ENCODE results near the gene ZMIZ1. TPM values are rescaled to one million over a fixed set of nuclear protein-coding genes. Genes with fewer than 3 reads are reported as not detected.

Gene ZMIZ1
- total RNA-seq, 1 experiment from 2014 or later = 11.5 TPM

- 0 out of 2 replicates have a peak, but pooled peaks cover 4% of the 10 kb centered on the region for H3K27me3 ChIP-seq
- DNase-seq = no peak
- no peak overlapping the region for H3K4me3 ChIP-seq
- H3K36me3 ChIP-seq = no peaks in the 10 kb centered on the region
- no peaks in the 10 kb centered on the region for H3K9me3 ChIP-seq (replicated peaks)
- H3K27ac ChIP-seq = no peak overlapping the region
- no peaks in the 10 kb centered on the region for H3K4me1 ChIP-seq
Measured at GRCh38 chr10:79045566-79046175, 23.1 kb upstream of the ZMIZ1 start.

- H3K36me3 ChIP-seq = no peaks in the 10 kb centered on the region
Measured at GRCh38 chr10:79046326-79046725, 22.4 kb upstream of the ZMIZ1 start.

GRCh38 chr10:79046741-79047583 lies 21.8 kb upstream of the ZMIZ1 start:
- Histone ChIP-seq H3K27ac (no peak overlapping the region), H3K36me3 (no peaks in the 10 kb centered on the region), H3K27me3 (0 out of 2 replicates have a peak, but pooled peaks cover 4% of the 10 kb centered on the region), H3K4me1 (no peaks in the 10 kb centered on the region), H3K4me3 (no peak overlapping the region), H3K9me3 (replicated peaks) (no peaks in the 10 kb centered on the region)
- no peak for DNase-seq

More at GRCh38 chr10:79046326-79046725, 22.4 kb upstream of the ZMIZ1 start:
- no peaks in the 10 kb centered on the region for H3K9me3 ChIP-seq (replicated peaks)
- H3K4me1 ChIP-seq = no peaks in the 10 kb centered on the region
- no peak overlapping the region for H3K27ac ChIP-seq
- H3K27me3 ChIP-seq = 0 out of 2 replicates have a peak, but pooled peaks cover 4% of the 10 kb centered on the region
- H3K4me3 ChIP-seq = no peak overlapping the region
- no peak for DNase-seq

GRCh38 chr10:79047584-79047874 lies 21.2 kb upstream of the ZMIZ1 start:
- H3K27me3 ChIP-seq = 0 out of 2 replicates have a peak, but pooled peaks cover 4% of the 10 kb centered on the region
- no peak overlapping the region for H3K27ac ChIP-seq
- no peaks in the 10 kb centered on the region for H3K9me3 ChIP-seq (replicated peaks)
- DNase-seq = no peak
- no peaks in the 10 kb centered on the region for H3K4me1 ChIP-seq
- no peaks in the 10 kb centered on the region for H3K36me3 ChIP-seq
- H3K4me3 ChIP-seq = no peak overlapping the region

GRCh38 chr10:79047875-79048638 lies 20.7 kb upstream of the ZMIZ1 start:
- no peaks in the 10 kb centered on the region for H3K36me3 ChIP-seq
- H3K27me3 ChIP-seq = 0 out of 2 replicates have a peak, but pooled peaks cover 6% of the 10 kb centered on the region
- no peaks in the 10 kb centered on the region for H3K9me3 ChIP-seq (replicated peaks)
- no peak overlapping the region for H3K4me3 ChIP-seq
- no peak for DNase-seq
- H3K4me1 ChIP-seq = no peaks in the 10 kb centered on the region
- H3K27ac ChIP-seq = no peak overlapping the region

DNA sequence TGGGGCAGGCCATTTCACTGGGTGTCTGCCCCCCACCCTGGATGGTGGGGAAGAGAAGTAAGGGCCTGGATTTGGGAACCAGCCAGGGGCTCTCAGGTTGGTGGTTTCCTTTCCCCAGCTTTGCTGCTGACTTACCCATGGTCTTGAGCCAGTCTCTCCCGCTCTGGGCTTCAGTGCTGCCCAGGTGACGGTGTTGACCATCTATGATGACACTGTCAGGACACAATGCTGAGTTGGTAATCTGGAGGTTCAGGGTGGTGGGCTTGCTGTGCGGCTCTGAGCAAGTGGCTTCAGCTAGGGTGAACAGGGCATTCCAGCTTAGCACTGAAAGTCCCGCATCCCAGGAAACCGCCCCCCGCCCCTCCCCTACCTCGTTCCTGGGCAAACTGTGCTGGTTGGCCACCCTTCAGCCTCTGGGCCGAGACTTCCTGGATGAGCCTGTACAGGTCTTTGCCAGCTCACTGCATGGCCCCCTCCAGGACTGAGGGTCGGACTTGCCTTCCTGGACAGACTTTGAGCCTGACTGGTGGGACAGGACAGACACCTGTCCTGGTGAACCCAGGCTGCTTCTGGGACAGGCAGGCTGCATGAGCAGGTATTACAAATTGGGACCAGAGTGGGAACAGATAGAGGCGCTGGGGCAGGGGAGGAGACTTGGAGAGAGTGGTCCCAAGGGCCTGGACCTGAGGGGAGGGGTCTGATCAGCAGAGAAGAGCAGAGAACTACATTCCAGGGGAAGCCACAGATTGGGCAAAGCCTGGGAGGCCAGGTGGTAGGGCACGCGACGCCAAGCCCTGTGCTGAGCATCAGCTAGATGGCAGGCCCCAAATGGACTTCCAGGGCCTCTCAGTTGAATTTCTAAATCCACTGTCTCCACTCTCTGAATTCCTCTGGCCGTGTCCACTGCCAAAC lies 19.9 kb upstream of the ZMIZ1 start:
- no peaks in the 10 kb centered on the region for H3K4me1 ChIP-seq
- no peak for DNase-seq

GRCh38 chr10:79049931-79050895 lies 18.6 kb upstream of the ZMIZ1 start:
- DNase-seq = no peak
- Histone ChIP-seq H3K4me1 (no peaks in the 10 kb centered on the region), H3K4me3 (no peak overlapping the region), H3K36me3 (no peaks in the 10 kb centered on the region), H3K27ac (no peak overlapping the region), H3K9me3 (replicated peaks) (no peaks in the 10 kb centered on the region), H3K27me3 (0 out of 2 replicates have a peak, but pooled peaks cover 6% of the 10 kb centered on the region)

More for the DNA sequence above, 19.9 kb upstream of the ZMIZ1 start:
- Histone ChIP-seq H3K36me3 (no peaks in the 10 kb centered on the region), H3K4me3 (no peak overlapping the region), H3K27ac (no peak overlapping the region), H3K27me3 (0 out of 2 replicates have a peak, but pooled peaks cover 6% of the 10 kb centered on the region), H3K9me3 (replicated peaks) (no peaks in the 10 kb centered on the region)

- H3K9me3 ChIP-seq (replicated peaks) = no peaks in the 10 kb centered on the region
- no peak for DNase-seq
- H3K4me3 ChIP-seq = no peak overlapping the region
- no peaks in the 10 kb centered on the region for H3K36me3 ChIP-seq
- H3K4me1 ChIP-seq = no peaks in the 10 kb centered on the region
- H3K27ac ChIP-seq = no peak overlapping the region
- H3K27me3 ChIP-seq = 0 out of 2 replicates have a peak, but pooled peaks cover 6% of the 10 kb centered on the region
Measured at GRCh38 chr10:79050896-79051555, 17.7 kb upstream of the ZMIZ1 start.

DNA sequence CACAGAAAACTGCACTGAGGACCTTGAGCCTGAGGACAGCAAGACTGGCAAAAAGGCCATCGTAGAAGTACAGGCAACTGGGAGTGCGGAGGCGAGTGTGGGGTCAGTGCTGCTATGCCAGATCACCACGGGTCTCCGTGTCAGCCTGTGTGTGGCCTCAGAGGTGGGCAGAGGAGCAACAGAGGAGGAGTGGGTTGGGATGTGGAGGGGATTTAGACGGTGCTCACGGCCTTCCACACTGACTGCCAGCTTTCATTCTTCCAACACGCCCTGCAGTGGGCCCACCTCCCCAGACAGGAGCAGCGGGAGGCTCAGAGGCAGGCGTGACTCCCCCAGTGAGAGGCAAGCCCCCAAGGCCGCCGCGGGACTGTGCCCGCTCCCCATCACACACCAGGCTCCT lies 17.0 kb upstream of the ZMIZ1 start:
- H3K4me3 ChIP-seq = no peak overlapping the region
- 0 out of 2 replicates have a peak, but pooled peaks cover 3% of the 10 kb centered on the region for H3K27me3 ChIP-seq
- no peaks in the 10 kb centered on the region for H3K36me3 ChIP-seq
- H3K27ac ChIP-seq = no peak overlapping the region
- no peaks in the 10 kb centered on the region for H3K9me3 ChIP-seq (replicated peaks)
- DNase-seq = no peak
- no peaks in the 10 kb centered on the region for H3K4me1 ChIP-seq

GRCh38 chr10:79052291-79053080 lies 16.3 kb upstream of the ZMIZ1 start:
- Histone ChIP-seq H3K9me3 (replicated peaks) (no peaks in the 10 kb centered on the region), H3K27me3 (0 out of 2 replicates have a peak, but pooled peaks cover 2% of the 10 kb centered on the region), H3K27ac (no peak overlapping the region), H3K4me3 (no peak overlapping the region), H3K4me1 (no peaks in the 10 kb centered on the region), H3K36me3 (no peaks in the 10 kb centered on the region)
- peak in 1 of 2 experiments; percentile 37 for DNase-seq

DNA sequence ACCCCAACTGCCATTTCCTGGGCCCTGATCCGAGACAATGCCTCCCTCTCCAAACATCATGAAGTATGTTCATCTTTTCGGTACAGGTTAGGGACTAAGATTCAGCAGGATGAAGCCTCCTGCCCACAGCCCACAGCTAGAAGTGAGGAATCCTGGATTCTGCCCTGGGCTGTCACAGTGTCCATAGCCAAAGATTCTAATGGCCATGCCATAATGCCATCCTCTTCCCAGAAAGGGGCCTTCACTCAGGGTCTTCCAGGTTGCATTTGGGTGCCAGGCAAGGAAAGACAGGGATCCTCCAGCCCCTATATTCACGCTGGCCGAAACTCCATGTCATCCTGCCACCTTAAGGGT lies 15.7 kb upstream of the ZMIZ1 start:
- Histone ChIP-seq H3K4me1 (no peaks in the 10 kb centered on the region), H3K27ac (no peak overlapping the region), H3K9me3 (replicated peaks) (no peaks in the 10 kb centered on the region), H3K27me3 (0 out of 2 replicates have a peak, but pooled peaks cover 2% of the 10 kb centered on the region), H3K36me3 (no peaks in the 10 kb centered on the region), H3K4me3 (no peak overlapping the region)
- DNase-seq = no peak

DNA sequence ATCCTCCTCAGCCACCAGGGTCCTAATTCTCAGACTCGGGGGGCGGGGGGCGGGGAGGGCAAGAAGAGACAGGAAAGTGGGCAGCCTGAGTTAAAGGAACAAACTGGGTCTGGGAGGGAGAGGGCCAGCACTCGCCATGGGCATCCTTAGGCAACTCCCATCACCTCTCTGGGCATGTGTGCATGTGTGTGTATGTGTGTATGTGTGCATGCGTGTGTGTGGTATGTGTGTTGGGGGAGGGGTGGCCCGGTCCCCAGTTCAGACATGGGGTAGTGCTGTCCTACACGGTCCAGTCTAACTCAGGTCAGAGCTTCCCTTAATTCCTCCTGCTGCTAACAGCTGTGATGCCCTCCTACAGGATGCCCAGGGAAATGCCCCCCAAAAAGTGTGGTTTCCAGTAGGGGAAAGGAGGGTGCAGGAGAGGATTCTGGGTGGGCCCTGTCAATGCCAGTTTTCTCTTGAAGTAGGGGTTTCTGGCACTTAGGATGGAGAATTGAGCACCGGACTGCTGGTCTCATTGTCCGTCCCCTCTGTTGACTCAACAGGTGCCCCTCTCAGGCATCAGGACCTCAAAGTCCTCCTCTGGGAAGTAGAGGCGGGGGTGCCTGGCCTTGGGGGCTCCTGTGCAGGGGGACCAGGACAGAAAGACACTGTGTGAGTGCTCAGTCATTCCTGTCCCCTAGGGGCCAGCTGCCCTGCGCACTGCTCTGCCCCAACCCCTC lies 15.1 kb upstream of the ZMIZ1 start:
- H3K27me3 ChIP-seq = 0 out of 2 replicates have a peak, but pooled peaks cover 2% of the 10 kb centered on the region
- DNase-seq = no peak
- no peaks in the 10 kb centered on the region for H3K36me3 ChIP-seq
- no peaks in the 10 kb centered on the region for H3K9me3 ChIP-seq (replicated peaks)
- no peak overlapping the region for H3K4me3 ChIP-seq
- H3K27ac ChIP-seq = no peak overlapping the region
- H3K4me1 ChIP-seq = no peaks in the 10 kb centered on the region
